Calu3 (cell line): ENCODE measurements around the gene ZNF787. TPM values are rescaled to one million over a fixed set of nuclear protein-coding genes. Genes with fewer than 3 reads are reported as not detected.

ENCODE experiments used
- BruUV-seq: library from RNA; stranded (reverse); fragments of 400-500 nt; replicated peaks from 2 replicates; lab custom pipeline; 2021; lab: Mats Ljungman, UMichigan
- CTCF ChIA-PET: fragments of 300-600 bp; sonication (Branson Sonifier 250); formaldehyde crosslinking; loops from one replicate; lab custom pipeline; 2022; ENCODE audit warnings: antibody characterized with exemption; lab: Charles Lee
- DNase-seq: peaks from one replicate; pipeline ENCODE4 v3.0.0; 2022
- H3K27ac Mint-ChIP-seq: one replicate; pipeline ENCODE4 v1.8.0; 2022; ENCODE audit warnings: mixed read lengths; ENCODE audit not compliant: unreplicated experiment
- H3K27me3 Mint-ChIP-seq: one replicate; pipeline ENCODE4 v1.8.0; 2022; ENCODE audit warnings: mixed read lengths; ENCODE audit not compliant: unreplicated experiment
- H3K36me3 Mint-ChIP-seq: one replicate; pipeline ENCODE4 v1.8.0; 2022; ENCODE audit warnings: mild to moderate bottlenecking, moderate library complexity, mixed read lengths; ENCODE audit not compliant: insufficient read depth, unreplicated experiment
- H3K4me1 Mint-ChIP-seq: one replicate; pipeline ENCODE4 v1.8.0; 2022; ENCODE audit warnings: mild to moderate bottlenecking, low read depth, mixed read lengths; ENCODE audit not compliant: unreplicated experiment
- H3K4me3 Mint-ChIP-seq: one replicate; pipeline ENCODE4 v1.8.0; 2022; ENCODE audit warnings: mild to moderate bottlenecking, low read depth, moderate library complexity, mixed read lengths; ENCODE audit not compliant: unreplicated experiment
- H3K9me3 Mint-ChIP-seq: one replicate; pipeline ENCODE4 v1.8.0; 2022; ENCODE audit warnings: low read depth, mixed read lengths; ENCODE audit not compliant: unreplicated experiment
- CTCF ChIP-seq: fragments of 200-600 bp; IDR thresholded peaks from one replicate; pipeline ENCODE4 v1.8.0; 2022; ENCODE audit warnings: antibody characterized with exemption; ENCODE audit not compliant: unreplicated experiment
- intact Hi-C: fragments of 100-400 bp; cut with micrococcal nuclease; formaldehyde crosslinking; loops from one replicate; pipeline ENCODE4 v1.10.0; 2022; ENCODE audit not compliant: unreplicated experiment
- total RNA-seq: library from RNA; stranded (reverse); gene quantifications from 2 replicates; pipeline ENCODE4 v1.2.3, GENCODE V29; 2022

The ZNF787 gene
- total RNA-seq, 1 experiment from 2014 or later = 68.5 TPM

GRCh38 chr19:56080669-56081401, 40.3 kb downstream of the ZNF787 start:
- H3K4me3 Mint-ChIP-seq = peak overlapping the region; percentile 53
- no TSS peak for BruUV-seq
- DNase-seq = peak; percentile 88
- TF ChIP-seq CTCF = peak; percentile 56
- no peaks in the 10 kb centered on the region for H3K27me3 Mint-ChIP-seq
- H3K27ac Mint-ChIP-seq = peak overlapping the region; percentile 25
- intact Hi-C loops = no loop called here
- no peaks in the 10 kb centered on the region for H3K9me3 Mint-ChIP-seq
- CTCF ChIA-PET = interaction anchor here (0.6 to 3.6 kb wide), 9 partner anchors 10 to 253 kb away, joined by 3 to 23 read pairs (median 7); partner anchors contain the start of genes ZNF444 and ZSCAN5A
- peaks cover 24% of the 10 kb centered on the region for H3K36me3 Mint-ChIP-seq
- peaks cover 9% of the 10 kb centered on the region for H3K4me1 Mint-ChIP-seq

- peaks cover 18% of the 10 kb centered on the region for H3K36me3 Mint-ChIP-seq
- BruUV-seq = no TSS peak
- CTCF ChIA-PET = interaction anchor here (0.8 to 3.6 kb wide), 4 partner anchors 11 to 254 kb away, joined by 3 to 23 read pairs (median 17); no protein-coding TSS in a partner anchor
- no peak overlapping the region for H3K27ac Mint-ChIP-seq
- no peak for DNase-seq
- intact Hi-C loops = no loop called here
- H3K27me3 Mint-ChIP-seq = no peaks in the 10 kb centered on the region
- H3K9me3 Mint-ChIP-seq = no peaks in the 10 kb centered on the region
- H3K4me1 Mint-ChIP-seq = peaks cover 9% of the 10 kb centered on the region
- H3K4me3 Mint-ChIP-seq = no peak overlapping the region
- TF ChIP-seq CTCF = no peak
These were observed 41.5 kb downstream of the ZNF787 start for GRCh38 chr19:56079609-56080008.

GRCh38 chr19:56076498-56076897, 44.6 kb downstream of the ZNF787 start:
- DNase-seq = peak; percentile 75
- intact Hi-C loops = loop anchor here (1.0 to 2.0 kb wide), 3 partner anchors 96 to 257 kb away; no protein-coding TSS in a partner anchor

GRCh38 chr19:56071151-56071550, 49.9 kb downstream of the ZNF787 start:
- Mint-ChIP-seq H3K27me3 (peaks cover 10% of the 10 kb centered on the region), H3K4me3 (no peak overlapping the region), H3K4me1 (peaks cover 7% of the 10 kb centered on the region), H3K36me3 (peaks cover 5% of the 10 kb centered on the region), H3K27ac (no peak overlapping the region), H3K9me3 (no peaks in the 10 kb centered on the region)
- BruUV-seq = no TSS peak
- TF ChIP-seq CTCF = peak; percentile 30
- CTCF ChIA-PET = interaction anchor here (0.7 to 0.8 kb wide), 2 partner anchors 193 to 417 kb away, joined by 4 to 6 read pairs; no protein-coding TSS in a partner anchor
- peak; percentile 34 for DNase-seq
- intact Hi-C loops = no loop called here

More at GRCh38 chr19:56076498-56076897, 44.6 kb downstream of the ZNF787 start:
- Mint-ChIP-seq H3K4me1 (peaks cover 9% of the 10 kb centered on the region), H3K36me3 (peaks cover 10% of the 10 kb centered on the region), H3K27me3 (no peaks in the 10 kb centered on the region), H3K9me3 (no peaks in the 10 kb centered on the region), H3K27ac (no peak overlapping the region), H3K4me3 (no peak overlapping the region)
- CTCF ChIA-PET = interaction anchor here (0.5 to 2.2 kb wide), 7 partner anchors 10 to 257 kb away, joined by 3 to 19 read pairs (median 11); no protein-coding TSS in a partner anchor
- peak; percentile 78 for TF ChIP-seq CTCF
- no TSS peak for BruUV-seq
